Jurkat, Clone E6-1 (cell line): ENCODE data around the gene PMM2.
"Not testable (repeated sequence)": the region's sequence is repeated elsewhere in the genome, so short reads cannot be mapped to it uniquely, and the experiment has no call there.

Source experiments
- DNase-seq: peaks from one replicate; pipeline ENCODE4 v3.0.0-alpha.2; 2011; ENCODE audit warnings: low read depth, low spot score
- H3K4me3 ChIP-seq: 2 replicates; pipeline ENCODE4 v1.5.1; 2011; ENCODE audit warnings: mild to moderate bottlenecking, low read length, control low read depth, moderate library complexity

The PMM2 gene

DNA sequence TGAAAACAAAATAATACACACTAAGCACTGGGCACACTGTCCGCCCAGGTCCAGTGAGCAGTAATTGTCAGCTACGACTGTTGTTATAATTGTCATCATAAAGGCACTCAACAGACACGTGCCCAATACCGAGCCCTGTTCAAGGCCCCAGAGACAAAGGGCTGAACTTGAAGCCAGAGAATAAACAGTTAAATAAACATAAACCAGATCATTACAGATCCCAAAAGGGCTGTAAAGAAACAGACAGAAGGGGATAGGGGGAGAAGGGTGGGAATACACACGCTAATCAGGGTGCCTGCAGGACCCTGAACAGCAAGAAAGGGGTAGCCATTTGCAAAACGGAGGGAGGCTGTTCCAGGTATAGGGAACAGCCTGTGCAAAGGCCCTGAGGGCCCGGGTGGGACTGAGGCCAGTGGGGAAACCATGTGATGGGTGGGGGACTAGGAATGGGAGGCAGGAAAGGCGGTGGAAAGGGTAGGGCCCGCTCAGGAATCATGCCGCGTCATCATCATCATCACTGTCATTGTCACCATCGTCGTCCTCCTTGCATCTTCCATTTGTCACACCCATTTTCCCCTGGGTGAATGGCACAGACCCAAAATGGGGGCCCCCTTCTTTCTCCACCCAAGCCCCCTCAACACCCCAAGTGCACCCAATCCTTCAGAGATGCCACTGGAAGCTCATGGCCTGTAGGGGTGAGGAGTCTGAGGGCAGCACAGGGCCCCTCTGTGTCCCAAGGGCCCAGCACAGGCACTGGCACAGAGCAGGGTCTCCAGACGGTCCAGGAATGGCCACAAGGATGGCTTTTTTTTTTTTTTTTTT is 64.9 kb downstream of the PMM2 start:
- H3K4me3 ChIP-seq: no peak overlapping the region
- DNase-seq: no peak

DNA sequence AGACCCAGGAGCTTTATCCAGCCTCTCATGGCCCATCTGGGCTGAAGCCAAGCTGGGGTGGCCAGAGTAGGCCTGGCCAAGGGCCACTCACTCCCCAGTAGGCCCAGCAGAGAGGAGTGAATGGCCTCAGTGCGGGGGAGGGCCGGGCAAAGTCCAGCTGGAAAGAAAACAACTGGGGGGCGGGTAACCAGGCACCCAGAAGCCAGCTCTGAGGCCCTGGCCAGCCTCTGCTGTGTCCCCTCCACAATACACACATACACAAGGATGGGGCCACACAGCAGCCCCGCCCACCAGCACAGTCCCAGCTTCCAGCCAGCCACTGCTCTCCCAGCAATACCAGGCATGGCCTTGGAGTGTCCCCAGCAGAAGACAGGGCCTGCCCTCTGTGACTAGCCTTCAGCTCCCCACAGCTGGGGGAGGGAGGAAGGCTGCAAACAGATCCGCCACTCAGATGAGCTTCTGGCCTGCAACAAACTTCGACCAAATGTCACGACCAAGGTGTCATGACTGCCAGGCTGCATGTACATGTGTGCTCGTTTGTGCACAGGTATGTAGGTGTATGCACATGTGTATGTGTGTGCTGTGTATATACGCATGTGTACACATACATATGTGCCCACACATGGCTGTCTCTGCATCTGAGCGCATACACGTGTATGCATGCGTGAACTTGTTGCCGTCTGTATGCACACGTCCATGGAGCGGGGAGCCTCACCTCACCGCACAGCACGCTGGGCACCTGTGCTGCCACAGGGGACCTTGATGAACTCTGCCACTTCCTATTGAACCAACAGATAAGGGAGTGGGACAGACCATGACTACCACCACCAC is 66.2 kb downstream of the PMM2 start:
- no peak overlapping the region for H3K4me3 ChIP-seq
- no peak for DNase-seq

DNA sequence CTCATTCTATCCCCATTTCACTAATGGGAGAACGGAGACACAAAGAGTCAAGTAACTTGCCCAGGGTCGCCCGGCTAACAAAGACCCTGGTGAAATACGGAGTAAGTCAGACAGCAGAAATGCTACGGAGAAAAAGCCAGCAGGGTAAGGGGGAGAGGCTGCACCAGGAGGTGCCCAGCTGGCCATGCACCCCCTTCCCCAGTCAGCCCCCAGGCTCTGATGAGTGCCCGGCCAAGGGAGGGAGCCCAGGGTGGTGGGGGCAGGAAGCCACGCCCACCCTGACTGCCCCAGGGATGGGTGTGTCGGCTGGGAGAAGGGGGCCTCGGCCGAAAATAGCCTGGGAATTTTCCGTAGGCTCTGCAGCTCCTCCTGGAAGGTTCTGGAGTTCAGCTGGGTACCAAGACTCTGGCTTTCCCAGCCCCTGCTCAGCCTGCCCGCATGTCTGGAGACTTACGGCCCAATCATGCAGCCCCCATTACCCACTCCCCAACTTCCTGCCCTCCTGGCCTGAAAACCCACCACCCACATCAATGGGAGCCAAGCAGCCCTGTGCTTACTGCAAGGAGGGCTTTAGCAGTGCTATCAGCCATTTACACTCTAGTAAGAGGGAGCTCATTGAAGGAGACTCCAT is 67.0 kb downstream of the PMM2 start:
- no peak for DNase-seq
- H3K4me3 ChIP-seq: no peak overlapping the region

GRCh38 chr16:8865145-8865882 is 67.7 kb downstream of the PMM2 start:
- no peak for DNase-seq
- H3K4me3 ChIP-seq: no peak overlapping the region

DNA sequence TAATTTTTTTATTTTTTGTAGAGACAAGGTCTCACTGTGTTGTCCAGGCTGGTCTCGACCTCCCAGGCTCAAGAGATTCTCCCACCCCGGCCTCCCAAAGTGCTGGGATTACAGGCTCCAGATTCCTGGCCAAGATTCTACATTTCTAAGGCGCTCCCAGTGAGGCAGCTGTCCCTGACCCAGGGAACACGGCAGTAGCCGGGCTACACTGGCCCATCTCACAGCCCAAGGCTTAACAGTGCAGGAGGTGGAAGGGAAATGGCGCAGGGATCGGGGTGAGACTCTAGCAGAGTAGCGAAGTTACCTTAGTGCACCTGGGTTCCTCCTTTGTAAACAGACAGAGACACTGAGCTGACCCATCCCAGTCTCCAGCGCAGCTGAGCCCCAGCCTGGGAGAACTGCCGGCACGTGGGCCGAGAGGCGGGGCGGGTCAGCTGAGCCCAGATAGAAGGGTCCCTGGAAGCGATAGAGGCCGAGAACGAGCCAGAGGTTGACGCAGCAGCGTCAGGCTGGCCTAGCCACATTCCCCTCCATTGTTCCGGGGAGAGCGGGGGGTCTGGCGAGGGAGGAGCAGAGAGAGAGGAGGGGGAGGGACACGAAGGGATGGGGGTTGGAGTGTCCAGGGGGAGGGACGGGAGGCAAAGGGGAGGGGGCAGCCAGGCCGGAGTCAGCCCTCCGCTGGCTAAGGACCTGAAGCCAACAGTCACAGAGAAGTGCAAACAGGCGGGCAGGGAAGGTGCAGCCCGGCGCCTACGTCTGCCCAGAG is 68.7 kb downstream of the PMM2 start:
- no peak for DNase-seq
- no peak overlapping the region for H3K4me3 ChIP-seq

DNA sequence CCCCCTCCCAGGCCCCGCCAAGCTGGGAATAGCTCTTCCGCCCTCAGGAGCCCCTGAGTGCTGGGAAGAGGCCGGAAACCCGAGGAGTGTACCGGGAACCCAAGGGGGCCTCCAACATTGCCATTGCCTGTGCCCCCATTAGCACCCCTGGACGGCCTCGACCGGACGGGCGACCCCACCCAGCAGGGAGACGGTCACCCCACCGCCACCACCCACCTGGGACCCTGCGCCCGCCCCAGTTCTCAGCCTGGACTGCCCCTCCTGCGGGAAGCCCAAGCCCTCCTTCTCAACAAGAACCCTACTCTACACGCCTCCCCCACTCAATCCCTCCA is 69.2 kb downstream of the PMM2 start:
- peak overlapping the region; percentile 97 for H3K4me3 ChIP-seq
- no peak for DNase-seq

DNA sequence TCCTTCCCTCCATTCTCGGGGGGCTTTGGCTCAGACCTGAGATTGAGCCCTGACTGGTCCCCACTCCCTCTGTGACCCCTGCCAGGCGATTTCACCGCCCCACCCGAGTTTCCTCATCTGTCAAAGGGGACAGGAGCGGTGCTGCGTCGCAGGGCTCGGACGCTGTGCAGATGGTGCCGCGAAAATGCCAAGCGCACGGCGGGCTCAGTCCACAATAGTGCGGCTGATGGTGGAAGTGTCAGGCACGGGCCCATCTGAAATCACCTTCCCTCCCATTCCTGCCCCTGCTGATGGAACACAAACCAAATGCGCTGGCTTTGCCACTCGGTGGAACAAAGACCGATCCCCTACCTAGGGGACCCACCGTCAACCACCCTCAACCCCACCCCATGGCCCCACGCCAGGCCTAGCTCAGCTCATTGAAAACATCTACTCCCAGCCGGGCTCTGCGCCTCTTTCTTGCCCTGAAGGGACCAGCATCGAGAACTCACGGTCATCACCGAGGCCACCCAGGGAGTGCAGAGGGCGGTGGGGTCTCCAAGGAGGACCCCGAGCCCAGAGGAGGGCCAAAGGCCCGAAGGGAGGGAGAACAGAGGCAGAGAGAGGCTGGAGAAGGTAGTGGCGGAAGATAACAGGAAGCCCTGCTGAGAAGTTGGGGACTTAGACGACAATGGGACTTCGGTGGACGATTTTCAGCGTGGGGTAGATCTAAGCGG is 69.7 kb downstream of the PMM2 start:
- no peak for DNase-seq
- H3K4me3 ChIP-seq: peak overlapping the region; percentile 97

DNA sequence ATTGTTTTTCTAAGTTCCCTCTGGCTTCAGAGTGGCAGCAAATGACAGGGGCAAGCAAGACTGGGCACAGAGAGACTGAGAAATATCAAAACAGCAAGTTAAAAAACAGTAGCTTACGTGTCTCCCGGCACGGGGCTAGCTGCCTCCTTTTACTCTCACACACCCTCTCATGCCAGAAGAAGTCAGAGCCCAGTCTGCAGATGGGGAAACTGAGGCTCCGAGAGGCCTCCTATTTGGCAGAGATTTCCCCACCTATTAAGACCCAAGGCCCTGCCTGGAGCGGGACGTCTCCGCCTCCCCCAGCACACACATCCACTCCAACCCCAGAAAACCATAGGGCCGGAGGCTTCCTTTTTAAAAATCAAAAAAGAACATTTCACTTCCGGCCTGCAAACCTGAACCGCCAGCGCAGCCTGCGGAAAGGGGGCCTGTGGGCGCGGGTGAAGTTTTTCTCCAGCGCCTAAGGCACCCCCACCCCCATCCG is 70.3 kb downstream of the PMM2 start:
- peak; percentile 63 for DNase-seq
- H3K4me3 ChIP-seq: peak overlapping the region; percentile 97

DNA sequence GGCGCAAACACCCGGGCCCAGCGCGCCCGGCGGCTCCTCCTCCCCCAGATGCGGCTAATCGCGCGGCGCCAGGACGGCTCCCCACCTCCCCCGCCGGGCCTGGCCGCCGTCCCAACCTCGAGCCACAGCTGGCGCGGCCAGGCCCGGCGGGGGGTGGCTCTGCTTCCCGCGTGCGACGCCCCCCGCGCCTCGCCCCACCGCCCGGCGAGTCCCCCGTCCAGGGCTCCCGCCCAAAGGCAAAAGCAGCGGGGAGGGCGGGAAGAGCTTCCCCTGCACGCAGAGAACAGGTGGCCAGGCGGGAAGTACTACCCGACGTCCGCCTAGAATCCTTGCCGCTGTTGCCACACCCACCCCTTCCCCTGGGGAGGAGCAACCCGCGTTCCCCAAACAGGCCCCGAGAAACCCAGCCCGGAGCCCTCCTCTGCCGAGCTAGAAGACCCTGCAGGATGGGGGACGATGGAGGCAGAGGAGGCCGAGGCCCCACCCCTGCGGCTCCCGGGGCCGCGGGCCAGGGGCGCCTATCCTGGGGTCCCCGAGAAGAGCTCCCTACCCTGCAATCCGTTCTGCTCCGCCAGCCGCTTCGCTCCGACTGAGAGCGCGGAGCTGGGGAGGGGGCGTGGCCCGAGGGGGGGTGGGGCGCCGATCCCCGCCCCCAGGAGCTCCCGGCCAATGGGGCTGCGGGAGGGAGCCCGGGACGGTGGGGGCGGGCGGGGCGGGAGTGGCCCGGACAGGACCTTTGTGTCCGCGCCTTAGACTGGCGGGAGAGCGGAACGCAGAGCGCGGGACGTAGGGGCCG is 71.0 kb downstream of the PMM2 start, which contains the start of gene CARHSP1:
CARHSP1 (minus strand) TSS at position 591 of the 796 bp plus-strand sequence. CDS start 9,678 bp downstream, outside the sequence.
- DNase-seq: peak; percentile 86
- H3K4me3 ChIP-seq: peak within 1 kb of the TSS; percentile 97

GRCh38 chr16:8869212-8869987 is 71.8 kb downstream of the PMM2 start:
- H3K4me3 ChIP-seq: peak overlapping the region; percentile 48
- DNase-seq: no peak

- not testable (repeated sequence) for DNase-seq, H3K4me3 ChIP-seq
Observed at GRCh38 chr16:8869988-8870241, 72.3 kb downstream of the PMM2 start.

DNA sequence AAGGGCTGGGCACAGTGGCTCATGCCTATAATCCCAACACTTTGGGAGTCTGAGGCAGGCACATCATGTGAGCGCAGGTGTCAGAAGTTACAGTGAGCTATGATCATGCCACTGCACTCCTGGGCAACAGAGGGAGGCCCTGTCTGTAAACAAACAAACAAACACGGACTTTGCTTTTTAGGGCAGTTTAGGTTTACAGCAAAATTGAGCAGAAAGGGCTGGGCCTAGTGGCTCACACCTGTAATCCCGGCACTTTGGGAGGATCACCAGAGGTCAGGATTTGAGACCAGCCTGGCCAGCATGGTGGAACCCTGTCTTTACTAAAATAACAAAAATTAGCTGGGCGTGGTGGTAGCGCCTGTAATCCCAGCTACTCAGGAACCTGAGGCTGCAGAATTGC is 74.4 kb downstream of the PMM2 start:
- DNase-seq: no peak
- H3K4me3 ChIP-seq: no peak overlapping the region

DNA sequence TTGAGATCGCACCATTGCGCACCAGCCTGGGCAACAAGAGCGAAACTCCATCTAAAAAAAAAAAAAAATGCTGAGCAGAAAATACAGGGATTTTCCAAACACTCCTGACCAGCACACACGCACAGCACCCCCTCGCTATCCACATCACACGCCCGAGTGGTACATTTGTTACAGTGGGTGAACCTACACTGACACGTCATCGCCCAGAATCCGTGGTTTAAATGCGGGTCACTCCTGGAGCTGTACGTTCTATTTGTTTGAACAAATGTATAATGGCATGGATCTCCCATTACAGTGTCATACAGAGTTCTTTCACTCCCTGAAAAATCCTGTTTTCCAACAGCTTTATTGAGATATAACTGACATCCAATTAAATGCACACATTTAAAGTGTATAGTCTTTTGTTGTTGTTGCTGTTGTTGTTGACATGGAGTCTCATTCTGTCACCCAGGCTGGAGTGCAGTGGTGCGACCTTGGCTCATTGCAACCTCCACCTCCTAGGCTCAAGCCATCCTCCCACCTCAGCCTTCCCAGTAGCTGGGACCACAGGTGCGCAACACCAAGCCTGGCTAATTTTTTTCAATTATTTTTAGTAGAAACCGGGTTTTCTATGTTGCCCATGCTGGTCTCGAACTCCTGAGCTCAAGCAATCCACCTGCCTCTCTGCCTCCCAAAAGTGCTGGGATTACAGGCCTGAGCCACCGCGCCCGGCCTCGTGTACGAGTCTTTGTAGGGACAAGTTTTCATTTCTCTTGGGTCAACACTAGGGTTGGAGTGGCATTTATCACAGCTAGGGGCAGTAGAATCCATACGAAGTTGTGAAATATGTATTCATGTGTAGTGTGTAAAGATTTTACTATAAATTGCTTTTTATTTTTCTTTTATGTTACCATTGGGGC is 75.6 kb downstream of the PMM2 start:
- no peak for DNase-seq
- H3K4me3 ChIP-seq: no peak overlapping the region

- DNase-seq, H3K4me3 ChIP-seq: not testable (repeated sequence)
Observed at GRCh38 chr16:8873866-8874195, 76.2 kb downstream of the PMM2 start.

DNA sequence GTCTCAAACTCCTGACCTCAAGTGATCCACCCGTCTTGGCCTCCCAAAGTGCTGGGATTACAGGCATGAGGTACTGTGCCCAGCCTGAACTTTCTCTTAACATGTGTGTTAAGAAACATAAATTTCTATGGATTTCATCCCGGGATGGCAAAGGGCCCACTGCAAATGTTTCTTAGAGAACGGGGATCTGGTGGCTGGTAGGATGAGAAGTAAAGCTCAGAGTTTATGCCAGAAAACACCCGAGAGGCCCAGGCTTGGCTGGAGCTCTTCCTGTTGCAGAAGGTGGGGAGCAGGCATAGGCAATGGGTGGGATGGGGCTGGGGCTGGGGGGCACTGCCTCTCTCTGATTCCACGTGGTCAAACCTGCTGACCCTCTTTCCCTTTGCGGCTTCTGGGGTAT is 76.7 kb downstream of the PMM2 start:
- no peak for DNase-seq
- H3K4me3 ChIP-seq: no peak overlapping the region

- not testable (repeated sequence) for DNase-seq
Observed at GRCh38 chr16:8875317-8875716, 77.7 kb downstream of the PMM2 start.

More at GRCh38 chr16:8875317-8875716, 77.7 kb downstream of the PMM2 start:
- not testable (repeated sequence) for H3K4me3 ChIP-seq
